ENCODE results near the gene SMARCC2. TPM values are rescaled to one million over a fixed set of nuclear protein-coding genes. Genes with fewer than 3 reads are reported as not detected.
A peak's percentile ranks its signal among the peaks of the same experiment; 100 is the strongest.

SMARCC2 gene
- total RNA-seq, 2 experiments from 2014 or later, result 68.3 to 137 TPM

DNA sequence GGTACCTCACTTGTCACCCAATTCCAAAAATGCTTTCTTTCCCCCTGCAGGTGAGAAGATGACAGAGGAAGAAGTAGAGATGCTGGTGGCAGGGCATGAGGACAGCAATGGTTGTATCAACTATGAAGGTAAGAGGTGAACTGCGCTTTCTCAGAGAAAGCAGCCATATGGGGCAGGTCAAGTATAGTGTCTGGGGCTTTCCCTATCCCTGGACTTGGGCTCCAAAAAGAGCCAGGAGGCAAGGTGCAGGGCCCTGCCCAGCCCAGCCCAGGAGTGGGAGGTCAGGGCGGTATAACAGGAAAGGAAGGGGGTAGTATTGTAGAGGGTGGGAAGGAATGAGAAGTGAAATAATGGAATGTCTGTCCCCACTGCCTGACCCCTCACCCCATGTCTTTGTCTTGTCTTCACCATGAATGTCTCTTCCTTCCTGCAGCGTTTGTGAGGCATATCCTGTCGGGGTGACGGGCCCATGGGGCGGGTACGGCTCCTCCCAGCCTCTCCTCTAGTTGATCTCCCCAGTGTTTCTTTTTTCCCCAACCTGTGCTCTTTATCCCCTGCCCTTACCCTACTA lies 29.0 kb downstream of the SMARCC2 start:
- no peak overlapping the region for H2AFZ ChIP-seq (ENCODE audit: low read length)
- POLR2A ChIA-PET, result interaction anchor here (0.8 to 1.1 kb wide), 2 partner anchors 16 to 43 kb away, joined by 3 read pairs; no protein-coding TSS in a partner anchor
- peaks cover 74% of the 10 kb centered on the region for H3K36me3 ChIP-seq (ENCODE audit: insufficient read depth, low read length)
- no peak for TF ChIP-seq EZH2phosphoT487 (IDR thresholded peaks at IDR 0.05; ENCODE audit: borderline replicate concordance, low read depth, low read length)
- TF ChIP-seq, protein P1, sequence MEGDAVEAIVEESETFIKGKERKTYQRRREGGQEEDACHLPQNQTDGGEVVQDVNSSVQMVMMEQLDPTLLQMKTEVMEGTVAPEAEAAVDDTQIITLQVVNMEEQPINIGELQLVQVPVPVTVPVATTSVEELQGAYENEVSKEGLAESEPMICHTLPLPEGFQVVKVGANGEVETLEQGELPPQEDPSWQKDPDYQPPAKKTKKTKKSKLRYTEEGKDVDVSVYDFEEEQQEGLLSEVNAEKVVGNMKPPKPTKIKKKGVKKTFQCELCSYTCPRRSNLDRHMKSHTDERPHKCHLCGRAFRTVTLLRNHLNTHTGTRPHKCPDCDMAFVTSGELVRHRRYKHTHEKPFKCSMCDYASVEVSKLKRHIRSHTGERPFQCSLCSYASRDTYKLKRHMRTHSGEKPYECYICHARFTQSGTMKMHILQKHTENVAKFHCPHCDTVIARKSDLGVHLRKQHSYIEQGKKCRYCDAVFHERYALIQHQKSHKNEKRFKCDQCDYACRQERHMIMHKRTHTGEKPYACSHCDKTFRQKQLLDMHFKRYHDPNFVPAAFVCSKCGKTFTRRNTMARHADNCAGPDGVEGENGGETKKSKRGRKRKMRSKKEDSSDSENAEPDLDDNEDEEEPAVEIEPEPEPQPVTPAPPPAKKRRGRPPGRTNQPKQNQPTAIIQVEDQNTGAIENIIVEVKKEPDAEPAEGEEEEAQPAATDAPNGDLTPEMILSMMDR (conservative IDR thresholded peaks at IDR 0.05; ENCODE audit: low read length), result no peak
- no peaks in the 10 kb centered on the region for H3K9me3 ChIP-seq (ENCODE audit: low read length)
- peak; percentile 28 for DNase-seq (ENCODE audit: low spot score)
- peaks cover 30% of the 10 kb centered on the region for H3K79me2 ChIP-seq (ENCODE audit: insufficient read depth, low read depth, low read length)
- peak overlapping the region; percentile 98 for H3K4me2 ChIP-seq (ENCODE audit: low read length)
- intact Hi-C loops (cut with micrococcal nuclease; ENCODE audit: unreplicated experiment), result no loop called here
- H3K27ac ChIP-seq (ENCODE audit: low read depth, low read length, poor library complexity, severe bottlenecking), result peak overlapping the region; percentile 68
- H3K4me3 ChIP-seq (ENCODE audit: low read depth, low read length, poor library complexity, severe bottlenecking), result peak overlapping the region; percentile 98
- no TSS peak for BruUV-seq (replicated peaks)
- CTCF ChIA-PET (ENCODE audit: unreplicated experiment), result no interaction called here
- H3K9me2 ChIP-seq (ENCODE audit: insufficient read depth, low read length), result no peaks in the 10 kb centered on the region
- peaks cover 9% of the 10 kb centered on the region; the same call in 1 of the 2 replicates for H4K20me1 ChIP-seq (ENCODE audit: insufficient read depth, low read length)
- H3K4me1 ChIP-seq (ENCODE audit: insufficient read depth, low read length, poor library complexity, severe bottlenecking), result peaks cover 32% of the 10 kb centered on the region

GRCh38 chr12:56159482-56160192 lies 29.6 kb downstream of the SMARCC2 start:
- Histone ChIP-seq H3K4me2 (ENCODE audit: low read length) (peak overlapping the region; percentile 98), H2AFZ (ENCODE audit: low read length) (no peak overlapping the region), H3K4me1 (ENCODE audit: insufficient read depth, low read length, poor library complexity, severe bottlenecking) (peaks cover 32% of the 10 kb centered on the region), H3K36me3 (ENCODE audit: insufficient read depth, low read length) (peaks cover 68% of the 10 kb centered on the region), H3K4me3 (ENCODE audit: low read depth, low read length, poor library complexity, severe bottlenecking) (peak overlapping the region; percentile 98), H3K27ac (ENCODE audit: low read depth, low read length, poor library complexity, severe bottlenecking) (peak overlapping the region; percentile 68), H4K20me1 (ENCODE audit: insufficient read depth, low read length) (peaks cover 9% of the 10 kb centered on the region; the same call in 1 of the 2 replicates), H3K79me2 (ENCODE audit: insufficient read depth, low read depth, low read length) (peaks cover 30% of the 10 kb centered on the region), H3K9me2 (ENCODE audit: insufficient read depth, low read length) (no peaks in the 10 kb centered on the region), H3K9me3 (ENCODE audit: low read length) (no peaks in the 10 kb centered on the region)
- ChIA-PET CTCF (ENCODE audit: unreplicated experiment) (no interaction called here), POLR2A (interaction anchor here (0.6 to 1.7 kb wide), 8 partner anchors 16 to 533 kb away, joined by 3 to 9 read pairs (median 3); partner anchors contain the start of genes ESYT1, RNF41 and ZC3H10)
- intact Hi-C loops (cut with micrococcal nuclease; ENCODE audit: unreplicated experiment), result loop anchor here (2.0 kb wide), 1 partner anchor 29 kb away; the partner anchor contains the start of gene SMARCC2
- TF ChIP-seq, protein P1 (conservative IDR thresholded peaks at IDR 0.05; ENCODE audit: low read length), result no peak
- TF ChIP-seq EZH2phosphoT487 (IDR thresholded peaks at IDR 0.05; ENCODE audit: borderline replicate concordance, low read depth, low read length), result no peak
- peak; percentile 13 for DNase-seq (ENCODE audit: low spot score)
- no TSS peak for BruUV-seq (replicated peaks)
